Stimulated activated CD8-positive, alpha-beta memory T cell treated with anti-CD3 and anti-CD28 coated beads, Interleukin-2, amount 100 ng/mL, for 48 hours (primary cell): ENCODE measurements around the gene UNC79.

Experiments
- DNase-seq, 2 donors: peaks; one replicate each; pipeline ENCODE4 v3.0.0-alpha.2; 2020; ENCODE audit warnings: low read depth in 2 of 2

UNC79 gene

DNA sequence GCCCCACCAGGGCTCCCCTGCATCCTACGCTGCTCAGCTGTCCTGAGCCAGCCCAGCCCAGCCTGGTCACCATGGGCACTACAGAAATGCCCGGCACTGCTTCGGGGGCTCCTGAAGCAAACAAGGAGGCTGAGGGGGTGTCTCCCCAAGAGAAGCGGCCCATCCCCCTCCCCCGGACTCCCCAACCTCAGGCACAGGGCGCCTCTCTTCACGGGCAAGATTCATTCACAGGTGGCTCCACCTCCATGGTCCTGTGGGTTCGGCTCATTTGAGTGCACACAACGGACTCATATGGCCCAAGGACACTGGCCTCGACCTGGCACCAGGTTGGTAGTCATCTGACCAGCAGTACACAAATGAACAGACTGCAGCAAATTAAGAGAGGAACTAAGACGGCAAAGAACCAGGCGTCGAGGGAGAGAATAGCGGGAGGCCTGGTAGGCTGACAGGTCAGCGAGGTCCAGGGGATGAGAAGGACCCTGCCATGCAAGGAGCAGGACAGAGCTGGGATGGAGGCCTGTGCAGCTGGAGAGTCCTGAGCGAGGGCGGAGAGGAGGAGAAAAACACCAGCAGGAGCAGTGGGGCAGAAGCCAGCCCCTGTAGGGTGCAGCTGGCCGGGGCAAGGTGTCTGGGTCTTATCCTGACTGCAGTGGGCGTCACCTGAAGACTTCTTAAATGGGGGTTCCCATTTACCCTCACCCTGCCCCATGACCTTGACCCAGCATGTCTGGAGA, 297.3 kb downstream of the UNC79 start:
- no peak for DNase-seq

DNA sequence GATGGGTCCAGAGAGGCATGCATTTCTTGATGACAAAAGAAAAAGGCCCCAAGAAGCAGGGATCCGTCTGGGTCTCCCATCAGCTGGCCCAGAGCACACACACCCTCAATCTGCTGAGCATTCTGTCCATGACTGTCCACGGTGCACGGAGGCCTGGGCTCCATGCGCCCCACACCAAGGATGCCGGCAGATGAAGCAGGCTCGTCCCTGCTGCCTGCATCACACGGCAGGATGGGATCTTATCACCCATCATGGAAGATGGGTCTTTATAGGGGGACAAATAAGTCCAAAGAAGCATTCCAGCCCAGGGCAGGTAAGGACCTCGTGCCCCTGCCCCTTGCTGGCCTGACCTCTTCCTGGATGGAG, 297.9 kb downstream of the UNC79 start:
- DNase-seq = no peak

DNA sequence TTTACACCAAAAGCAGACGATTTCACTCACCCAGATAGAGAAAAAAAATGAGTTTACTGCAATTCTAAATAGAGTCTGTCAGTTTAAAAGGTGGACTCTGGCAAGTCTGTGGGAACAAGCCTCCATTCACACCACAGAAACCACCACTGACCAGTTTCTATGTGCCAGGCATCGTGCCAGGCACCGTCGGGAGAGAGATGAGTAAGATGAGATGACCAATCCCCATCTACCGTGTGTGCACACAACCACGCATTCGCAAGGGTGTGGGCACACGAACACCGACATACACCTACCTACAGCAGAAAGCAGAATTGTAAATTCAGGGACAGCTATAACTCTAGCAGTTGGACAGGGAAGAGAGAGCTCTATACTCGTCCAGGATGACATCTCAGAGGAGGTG, 299.3 kb downstream of the UNC79 start:
- no peak for DNase-seq

DNA sequence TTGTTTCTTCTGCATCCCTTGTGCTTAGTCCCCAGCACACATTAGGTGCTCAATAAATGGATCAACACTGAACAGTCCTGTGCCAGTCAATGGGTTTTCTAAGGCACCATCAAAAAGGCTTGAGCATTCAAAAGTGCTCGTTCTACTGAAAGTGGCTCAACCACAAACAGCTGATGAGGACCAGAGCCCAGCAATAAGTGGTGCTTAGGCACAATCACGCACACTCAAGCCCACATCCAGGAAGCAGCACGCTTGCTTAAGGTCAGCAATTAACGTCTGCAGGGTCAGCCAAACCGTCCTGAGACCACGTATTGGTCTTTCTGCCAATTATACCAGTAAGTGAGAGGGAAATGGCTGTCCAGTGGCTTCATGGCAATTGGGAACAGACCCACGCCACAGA, 301.0 kb downstream of the UNC79 start:
- no peak for DNase-seq

DNA sequence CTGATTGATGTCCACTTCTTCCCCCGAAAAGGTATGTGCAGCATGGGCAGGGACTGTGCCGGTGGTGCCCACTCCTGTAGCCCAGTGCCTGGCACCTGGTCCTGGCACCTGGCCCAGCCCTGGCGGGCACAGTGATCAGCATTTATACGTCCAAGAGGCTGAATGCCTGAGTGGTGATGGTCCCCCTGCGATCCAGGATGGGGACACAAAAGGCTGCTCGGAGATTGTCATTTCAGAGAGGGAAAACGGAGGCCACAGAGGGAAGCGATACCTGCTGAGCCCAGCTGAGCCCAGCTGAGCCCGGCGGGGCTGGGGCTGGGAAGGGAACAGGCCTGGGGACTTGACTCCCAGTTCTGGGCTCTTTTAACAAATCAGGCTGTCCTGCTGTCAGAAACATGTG, 301.8 kb downstream of the UNC79 start:
- no peak for DNase-seq

DNA sequence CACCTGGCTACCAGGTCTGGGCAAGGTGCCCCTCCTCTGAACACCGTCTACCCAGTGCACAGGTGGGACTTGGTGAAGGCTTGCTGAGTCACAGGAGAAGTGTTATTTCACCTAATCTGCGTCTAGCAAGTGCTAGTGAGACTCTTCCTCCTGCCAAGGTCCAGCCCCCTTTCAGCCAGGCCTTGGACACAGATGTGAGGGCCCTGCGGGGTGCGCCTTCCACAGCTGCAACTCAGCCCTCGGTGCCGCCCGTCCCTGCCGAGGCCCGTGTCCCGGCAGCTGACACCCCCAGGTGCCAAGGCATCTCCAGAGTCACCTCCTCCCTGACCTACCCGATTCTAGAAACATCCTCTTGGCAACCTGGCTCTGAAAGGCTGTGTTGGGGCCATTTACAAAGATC, 302.5 kb downstream of the UNC79 start:
- no peak for DNase-seq

DNA sequence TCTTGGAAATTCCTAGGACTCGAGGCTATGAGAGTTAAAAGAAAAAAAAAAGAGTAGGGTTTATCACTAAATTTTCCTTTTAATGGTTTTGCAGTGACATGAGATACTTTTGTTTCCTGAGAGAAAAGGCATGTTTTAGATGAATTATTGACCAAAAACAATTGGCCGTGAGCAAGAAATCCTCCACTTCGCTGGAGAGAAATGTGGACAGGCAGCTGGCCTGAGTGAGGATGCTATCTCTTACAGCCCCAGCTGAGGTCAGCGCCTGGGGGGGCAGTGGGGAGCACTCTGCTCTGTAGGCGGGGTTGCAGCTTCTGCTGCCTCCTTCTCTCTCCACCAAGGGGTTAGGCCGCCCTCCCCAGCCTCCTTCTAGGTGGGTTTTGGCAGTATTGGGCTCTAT, 302.9 kb downstream of the UNC79 start:
- no peak for DNase-seq

DNA sequence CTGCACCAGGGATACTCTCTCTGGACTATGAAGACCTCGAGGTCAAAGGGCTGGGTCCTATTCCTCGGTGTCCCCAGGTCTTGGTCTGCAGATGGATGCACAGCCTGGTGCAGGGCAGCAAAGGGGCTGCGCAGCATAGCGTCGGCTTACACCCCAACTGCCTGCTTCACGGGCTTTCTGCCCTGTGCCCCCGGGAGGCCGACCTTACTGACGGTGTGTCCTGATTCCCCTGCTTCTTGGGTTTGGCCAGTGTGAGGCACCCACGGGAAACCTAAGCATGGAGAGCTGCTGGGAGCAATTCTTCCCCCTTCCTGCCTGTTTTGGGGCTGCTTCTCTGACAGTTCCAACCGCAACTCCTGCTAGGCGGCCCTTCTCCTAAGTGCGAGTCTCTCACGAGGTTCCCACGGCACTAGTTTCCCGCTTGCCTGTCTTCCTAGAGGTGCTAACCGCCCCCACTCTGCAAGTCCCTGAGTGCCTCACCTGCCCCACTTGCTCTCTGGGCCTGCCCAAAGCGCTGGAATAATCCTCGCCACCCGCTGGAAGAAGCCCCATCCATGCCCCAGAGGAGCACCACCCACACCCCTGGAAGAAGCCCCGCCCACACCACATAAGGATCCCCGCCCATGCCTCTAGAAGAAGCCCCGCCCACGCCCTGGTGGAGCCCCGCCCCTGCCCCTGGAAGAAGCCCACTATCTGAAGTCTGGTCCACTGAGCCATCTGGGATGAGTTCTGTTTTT, 303.5 kb downstream of the UNC79 start:
- no peak for DNase-seq

DNA sequence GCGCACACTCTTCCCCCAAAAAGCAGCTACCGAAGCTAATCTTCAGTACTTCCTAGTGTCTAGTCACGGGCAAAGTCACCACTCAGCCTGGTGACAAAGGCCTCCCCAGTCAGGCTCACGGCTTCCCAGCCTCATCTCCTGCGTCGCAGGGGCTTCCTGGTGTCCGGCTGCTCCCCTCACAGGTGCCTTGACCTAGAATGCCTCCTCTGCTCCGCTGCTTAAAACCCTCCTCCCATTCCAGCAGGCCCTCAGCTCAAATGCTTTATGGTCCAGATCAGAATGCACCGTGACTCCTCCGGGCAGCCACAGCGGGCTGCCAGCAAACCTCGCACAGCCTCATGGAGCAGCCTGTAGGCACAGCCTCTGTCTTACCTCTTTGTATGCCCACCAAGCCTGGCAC, 304.5 kb downstream of the UNC79 start:
- DNase-seq = no peak

DNA sequence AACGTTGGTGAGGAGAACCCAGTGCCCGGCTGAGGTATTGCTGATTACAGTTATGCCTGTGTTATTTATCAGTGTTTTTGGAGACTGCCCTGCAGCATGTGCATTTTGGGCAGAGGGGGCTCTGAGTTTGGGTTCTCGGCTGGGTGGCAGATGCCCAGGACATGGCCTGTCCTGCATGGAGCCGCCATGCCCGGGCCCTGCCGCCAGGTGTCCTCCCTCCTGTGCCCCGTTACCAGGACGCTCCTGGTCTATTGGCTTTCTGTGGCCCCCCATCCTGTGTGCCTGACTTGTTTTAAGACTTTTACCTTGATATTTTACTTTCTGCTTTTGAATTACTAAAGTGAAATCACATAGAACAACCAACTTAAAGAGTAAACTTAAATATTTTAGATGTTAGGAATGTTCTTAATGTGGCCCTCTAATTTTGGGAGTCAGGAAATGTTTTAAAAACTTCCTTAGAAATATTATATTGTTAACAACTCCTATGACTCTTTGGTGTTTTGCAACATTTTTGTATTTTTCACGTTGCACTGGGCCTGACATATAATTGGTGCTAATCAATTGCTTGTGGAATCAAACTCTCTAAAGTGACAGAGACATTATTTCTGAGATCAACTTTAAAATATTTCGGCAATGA, 305.8 kb downstream of the UNC79 start:
- DNase-seq = no peak

DNA sequence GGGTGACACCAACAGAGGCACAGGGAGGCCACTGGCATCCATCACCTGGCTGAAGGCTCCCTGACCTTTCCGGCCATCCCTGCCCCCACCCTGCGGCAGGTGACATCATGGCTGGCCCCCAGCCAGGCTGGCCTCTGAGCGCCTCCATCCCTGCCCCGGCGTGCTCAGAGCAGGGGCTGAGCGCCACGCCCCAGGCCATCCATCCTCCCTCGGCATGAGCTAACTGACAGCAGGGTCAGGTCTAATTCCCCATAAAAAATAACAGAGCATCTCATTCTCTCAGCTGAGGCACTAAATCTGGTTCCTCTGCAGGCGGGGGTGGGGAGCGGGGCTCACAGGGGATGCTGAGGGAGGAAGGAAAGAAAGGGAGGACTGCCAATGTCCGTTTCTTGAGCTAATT, 306.9 kb downstream of the UNC79 start:
- no peak for DNase-seq

DNA sequence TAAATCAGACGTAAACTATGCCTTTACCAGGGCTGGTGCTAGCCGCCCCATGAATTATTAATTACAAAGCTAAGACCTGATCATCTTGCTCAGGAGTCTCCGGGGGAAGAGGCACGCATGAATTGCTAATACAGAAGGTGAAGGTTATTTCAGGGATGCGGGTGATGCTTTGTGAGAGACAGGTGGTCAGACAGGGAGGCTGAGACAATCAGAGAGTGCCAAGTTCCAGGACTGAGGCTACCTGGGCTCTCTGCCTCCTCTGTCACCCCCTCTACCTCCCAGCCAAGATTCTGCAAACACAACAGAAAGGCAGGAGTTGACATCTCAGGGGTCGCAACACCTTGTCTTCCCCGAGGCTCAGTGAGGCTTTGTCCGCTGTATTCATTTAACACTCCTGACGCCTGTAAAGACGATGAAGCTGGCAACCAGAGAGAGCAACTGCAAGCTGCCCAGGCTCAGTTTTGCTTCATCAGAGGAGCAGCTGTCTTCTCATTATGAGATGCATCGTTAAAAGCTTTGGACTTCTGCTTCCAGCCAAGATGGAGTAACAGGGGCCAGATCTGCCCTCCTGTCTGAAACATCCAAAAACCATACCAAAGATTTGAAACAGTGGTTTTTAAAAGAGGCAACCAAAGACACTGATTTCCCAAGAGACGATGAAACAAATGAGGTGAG, 311.0 kb downstream of the UNC79 start:
- no peak for DNase-seq

DNA sequence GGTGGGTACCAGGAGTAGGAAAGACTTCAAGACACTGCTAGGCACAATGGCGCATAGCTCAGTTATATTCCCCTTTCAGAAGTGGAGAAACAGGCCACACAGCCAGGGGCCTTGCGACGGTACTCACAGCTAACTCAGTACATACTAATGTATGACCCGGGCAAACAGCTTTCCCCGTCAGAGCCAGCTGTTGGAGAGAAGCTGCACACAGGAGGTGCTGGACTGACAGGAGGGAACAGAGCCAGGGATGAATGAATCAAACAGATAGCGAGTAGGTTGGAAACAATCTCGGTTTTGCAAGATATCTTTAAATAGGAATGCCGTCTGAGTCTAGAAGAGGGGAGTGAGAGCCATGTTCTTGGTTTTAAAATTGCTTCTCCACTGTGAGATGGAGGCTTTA, 312.0 kb downstream of the UNC79 start:
- DNase-seq = no peak

DNA sequence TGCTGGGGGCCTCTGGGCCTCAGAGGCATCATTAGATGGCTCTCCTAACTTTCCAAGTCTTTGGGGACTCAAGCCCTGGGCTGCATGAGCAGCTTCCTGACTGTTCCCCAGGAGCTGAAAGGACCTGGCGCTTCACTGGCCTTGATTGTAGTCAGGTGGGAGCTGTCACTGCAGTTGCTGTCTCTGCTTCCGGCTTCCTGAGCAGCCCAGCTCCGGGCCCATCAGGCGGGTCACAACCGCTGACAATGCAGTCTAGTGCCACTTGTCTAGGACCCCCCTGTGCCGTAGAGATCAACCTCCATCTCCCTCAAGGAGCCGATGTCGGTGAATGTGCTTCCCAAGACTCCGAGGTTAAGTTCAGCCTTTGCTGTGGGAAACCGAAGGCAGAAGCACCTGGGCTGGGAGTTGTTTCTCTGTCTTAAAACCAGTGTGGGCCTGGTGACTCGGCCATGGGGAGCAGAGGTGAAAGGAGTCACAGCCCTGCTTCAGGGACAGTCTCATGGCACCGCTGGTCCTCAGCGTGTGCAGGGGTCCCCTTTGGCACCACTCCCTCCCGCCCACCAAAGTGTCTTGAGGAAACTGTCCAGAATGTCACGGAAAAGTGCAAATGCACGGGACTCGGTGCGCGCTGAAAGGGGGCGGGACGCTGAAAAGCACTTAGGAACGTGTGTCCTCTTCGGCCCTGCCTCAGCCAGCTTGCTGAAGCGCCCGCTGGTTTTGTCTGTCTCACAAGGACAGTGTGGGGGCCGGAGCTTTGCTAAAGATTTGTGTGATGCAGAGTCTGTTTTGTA, 312.7 kb downstream of the UNC79 start:
- DNase-seq = no peak

DNA sequence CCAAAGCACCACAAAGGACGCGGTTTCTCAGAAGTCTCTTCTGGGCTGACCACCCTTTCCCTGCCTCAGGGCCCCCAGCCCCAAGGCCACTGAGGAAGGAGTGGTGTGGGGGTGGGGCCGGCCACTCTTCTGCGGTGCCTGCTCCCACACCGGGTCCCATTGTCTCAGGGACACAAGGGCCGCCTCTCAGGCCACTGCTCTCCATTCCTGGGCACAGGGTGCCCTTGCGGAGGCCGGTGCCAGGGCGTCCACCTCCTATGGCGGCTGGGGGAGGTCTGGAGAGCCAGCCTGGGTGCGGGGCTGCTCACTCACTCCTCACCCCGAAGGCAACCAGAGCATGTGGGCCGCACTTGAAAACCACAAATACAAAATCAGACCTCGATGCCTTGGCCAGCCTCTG, 313.4 kb downstream of the UNC79 start:
- DNase-seq = no peak

DNA sequence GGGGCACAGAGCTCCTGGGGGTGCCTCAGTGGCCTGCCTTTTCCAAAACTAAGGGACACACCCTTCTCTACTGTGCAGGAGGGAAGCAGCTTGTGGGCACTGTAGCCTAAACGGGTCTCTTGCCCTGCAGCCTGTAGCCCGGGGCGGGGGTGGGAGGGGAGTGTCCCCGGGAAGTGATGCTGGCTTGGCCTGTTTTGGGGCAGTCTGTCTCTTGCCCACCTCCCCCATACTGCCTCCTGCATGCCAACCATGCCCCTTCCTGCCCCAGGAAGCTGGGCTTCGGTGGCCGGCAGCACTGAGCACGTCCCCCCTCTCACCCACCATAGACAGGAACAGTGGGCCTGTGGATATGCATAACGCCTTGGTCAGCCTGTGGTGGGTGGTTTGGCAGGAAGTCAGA, 314.1 kb downstream of the UNC79 start:
- DNase-seq = no peak

DNA sequence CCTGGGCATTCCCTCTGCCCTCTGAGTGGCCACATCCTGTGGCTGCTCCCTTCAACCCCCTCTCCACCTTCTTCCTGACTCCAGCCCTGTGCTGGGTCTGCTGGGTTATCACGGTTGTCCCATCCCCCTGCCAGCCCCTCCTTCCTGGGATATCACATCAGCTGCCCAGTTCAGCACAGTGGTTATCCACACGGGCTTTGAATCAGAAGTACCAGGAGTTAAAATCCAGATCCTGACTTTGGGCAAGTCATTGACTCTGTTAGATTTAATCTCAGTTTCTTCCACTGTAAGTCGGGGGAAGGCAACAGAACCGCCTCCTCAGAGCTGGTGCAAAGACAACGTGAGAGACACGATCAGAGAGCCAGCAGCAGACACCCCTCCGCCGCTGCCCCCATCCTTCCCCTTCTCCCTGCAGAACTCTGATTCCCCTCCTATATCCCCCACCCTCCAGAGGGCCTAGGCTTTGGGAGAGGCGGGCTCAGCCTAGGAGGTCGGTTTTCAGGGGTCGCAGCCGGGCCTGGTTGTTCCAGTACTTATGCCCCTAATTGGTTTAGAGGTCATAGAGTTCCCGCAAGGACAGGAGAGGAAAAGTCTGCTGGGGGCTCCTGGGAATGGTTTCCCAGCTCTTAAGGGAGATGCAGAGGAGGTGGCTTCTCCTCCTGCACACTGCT, 315.0 kb downstream of the UNC79 start:
- no peak for DNase-seq

DNA sequence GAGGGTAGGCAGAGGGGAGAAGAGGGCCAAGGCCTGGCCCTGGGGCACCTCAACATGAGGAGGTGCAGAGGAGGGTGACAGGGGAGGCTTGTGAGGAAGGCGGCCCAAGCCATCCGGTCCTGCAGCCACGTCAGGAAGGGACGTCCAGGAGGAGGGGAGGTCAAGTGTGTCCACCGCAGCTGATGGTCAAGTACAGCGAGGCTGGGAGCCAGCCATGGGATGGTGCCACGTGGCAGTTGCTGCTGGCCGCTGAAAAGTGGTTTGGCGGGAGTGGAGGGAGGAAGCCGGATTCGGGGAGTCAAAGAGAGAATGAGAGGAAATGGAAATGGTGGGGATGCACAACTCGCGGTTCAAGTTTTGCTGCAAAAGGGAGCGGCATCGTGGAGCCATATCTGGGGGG, 316.4 kb downstream of the UNC79 start:
- DNase-seq = no peak

DNA sequence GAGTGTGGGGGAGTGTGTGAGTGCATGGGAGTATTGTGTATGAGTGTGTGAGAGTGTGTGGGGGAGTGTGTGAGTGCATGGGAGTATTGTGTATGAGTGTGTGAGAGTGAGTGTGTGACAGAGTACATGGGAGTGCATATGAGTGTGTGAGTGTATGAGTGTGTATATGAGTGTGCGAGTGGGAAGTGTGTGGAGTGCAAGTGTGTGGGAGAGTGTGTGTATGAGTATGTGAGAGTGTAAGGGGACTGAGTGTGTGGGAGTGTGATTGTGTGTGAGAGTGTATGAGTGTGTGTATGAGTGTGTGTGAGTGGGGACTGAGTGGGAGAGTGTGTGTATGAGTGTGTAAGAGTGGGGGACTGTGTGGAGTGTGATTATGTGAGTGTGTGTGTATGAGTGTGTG, 316.8 kb downstream of the UNC79 start:
- no peak for DNase-seq

DNA sequence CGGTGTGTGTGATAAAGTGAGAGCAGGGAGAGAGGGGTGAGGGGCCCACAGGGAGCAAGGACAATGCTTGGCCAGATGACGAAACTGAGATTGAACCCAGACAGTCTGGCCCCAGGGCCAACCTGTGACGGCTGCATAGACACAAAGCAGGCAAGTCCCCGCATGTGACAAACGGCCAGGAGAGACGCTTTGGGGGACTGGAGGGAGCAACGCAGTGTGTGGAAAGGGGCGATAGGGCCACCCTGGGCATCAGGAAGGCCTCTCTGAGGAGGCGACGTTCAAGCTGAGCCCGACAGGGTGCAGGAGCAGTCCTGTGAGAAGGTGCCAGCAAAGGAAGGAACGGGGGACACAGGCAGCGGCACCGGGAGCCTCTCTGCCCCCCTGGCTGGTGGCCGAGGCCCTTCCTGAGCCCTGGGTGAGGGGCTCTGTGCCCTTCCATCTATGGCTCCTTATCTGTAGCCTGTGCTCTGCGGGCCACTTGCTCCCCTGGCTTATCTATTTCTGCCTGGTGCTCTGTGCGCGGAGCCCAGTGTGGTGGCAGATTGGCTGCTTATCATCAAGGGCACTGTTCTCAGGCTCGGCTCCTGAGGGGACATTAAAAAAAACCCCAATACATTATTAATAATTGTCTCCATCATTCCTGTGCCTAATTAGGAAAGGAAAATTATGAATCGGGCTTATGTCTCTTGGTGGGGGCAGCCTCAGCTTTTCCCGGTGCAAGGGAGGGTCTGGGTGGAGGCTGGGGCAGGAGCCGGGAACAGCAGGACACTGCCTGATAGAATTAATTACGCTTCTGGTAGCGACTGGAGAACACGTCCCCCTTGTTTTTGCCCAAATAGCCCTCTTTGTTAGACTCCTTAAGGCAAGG, 317.7 kb downstream of the UNC79 start:
- DNase-seq = no peak
